ENCODE results near the gene GBP1.
"Not testable (repeated sequence)": the region's sequence is repeated elsewhere in the genome, so short reads cannot be mapped to it uniquely, and the experiment has no call there.

GBP1 gene, protein sequence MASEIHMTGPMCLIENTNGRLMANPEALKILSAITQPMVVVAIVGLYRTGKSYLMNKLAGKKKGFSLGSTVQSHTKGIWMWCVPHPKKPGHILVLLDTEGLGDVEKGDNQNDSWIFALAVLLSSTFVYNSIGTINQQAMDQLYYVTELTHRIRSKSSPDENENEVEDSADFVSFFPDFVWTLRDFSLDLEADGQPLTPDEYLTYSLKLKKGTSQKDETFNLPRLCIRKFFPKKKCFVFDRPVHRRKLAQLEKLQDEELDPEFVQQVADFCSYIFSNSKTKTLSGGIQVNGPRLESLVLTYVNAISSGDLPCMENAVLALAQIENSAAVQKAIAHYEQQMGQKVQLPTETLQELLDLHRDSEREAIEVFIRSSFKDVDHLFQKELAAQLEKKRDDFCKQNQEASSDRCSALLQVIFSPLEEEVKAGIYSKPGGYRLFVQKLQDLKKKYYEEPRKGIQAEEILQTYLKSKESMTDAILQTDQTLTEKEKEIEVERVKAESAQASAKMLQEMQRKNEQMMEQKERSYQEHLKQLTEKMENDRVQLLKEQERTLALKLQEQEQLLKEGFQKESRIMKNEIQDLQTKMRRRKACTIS

DNA sequence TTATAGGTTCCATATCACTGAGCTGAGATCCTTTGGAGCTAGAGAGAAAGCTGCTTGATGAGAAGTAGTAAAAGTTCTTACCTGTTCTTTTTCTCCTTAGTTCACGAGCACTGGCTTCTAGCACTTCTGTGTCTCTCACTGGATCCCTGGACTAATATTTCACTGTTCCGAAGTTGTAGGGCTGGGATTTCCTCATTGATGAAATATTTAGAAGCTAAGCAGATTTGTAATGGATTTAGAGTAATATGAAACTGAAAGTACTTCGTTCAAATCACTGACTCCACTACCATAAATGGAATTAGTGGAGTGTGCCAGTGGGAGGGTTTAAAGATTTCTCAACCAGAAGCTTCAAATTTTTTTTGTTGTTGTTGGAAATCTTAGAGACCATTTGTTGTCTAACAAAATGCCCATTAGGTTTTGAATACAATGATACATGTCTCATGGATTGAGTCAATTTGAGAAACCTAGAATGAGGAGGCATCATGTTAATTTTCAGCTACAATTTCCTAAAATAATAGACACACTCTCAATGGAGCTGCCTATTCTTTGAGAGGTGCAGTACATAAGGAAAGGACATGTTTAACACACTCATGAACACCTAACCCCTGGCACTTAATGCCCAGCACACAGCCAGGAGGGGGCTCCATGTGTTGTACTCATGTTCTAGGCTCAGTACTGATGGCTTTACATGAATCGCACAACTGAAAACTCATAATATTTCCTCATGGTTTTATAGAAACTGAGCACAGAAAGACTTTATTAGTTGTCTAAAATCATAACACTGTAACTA lies at the start of gene GBP1:
GBP1 (minus strand) TSS at position 130 of the 790 bp plus-strand sequence. CDS start 1,974 bp downstream, outside the sequence.
- peak; percentile 86 for DNase-seq (ENCODE audit: low read depth)

DNA sequence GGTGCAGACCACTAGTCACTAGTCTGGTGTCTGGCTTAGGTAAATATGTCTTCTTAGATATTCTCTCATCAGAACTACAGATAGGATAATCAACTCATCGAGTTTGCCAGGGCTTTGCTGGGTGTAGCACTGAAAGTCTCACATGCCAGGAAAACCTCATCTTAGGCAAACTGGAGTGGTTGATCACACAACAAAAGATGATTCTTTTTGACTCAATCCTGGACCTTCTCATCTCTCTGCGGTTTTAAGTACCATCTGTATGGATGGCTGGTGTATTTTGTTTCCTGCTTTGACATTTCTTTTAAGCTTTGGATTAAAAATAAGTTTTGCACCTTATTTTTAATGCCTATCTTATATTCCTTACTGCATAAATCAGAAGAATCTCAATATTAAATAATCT lies 49.7 kb upstream of the GBP1 start:
- DNase-seq (ENCODE audit: low read depth): no peak

DNA sequence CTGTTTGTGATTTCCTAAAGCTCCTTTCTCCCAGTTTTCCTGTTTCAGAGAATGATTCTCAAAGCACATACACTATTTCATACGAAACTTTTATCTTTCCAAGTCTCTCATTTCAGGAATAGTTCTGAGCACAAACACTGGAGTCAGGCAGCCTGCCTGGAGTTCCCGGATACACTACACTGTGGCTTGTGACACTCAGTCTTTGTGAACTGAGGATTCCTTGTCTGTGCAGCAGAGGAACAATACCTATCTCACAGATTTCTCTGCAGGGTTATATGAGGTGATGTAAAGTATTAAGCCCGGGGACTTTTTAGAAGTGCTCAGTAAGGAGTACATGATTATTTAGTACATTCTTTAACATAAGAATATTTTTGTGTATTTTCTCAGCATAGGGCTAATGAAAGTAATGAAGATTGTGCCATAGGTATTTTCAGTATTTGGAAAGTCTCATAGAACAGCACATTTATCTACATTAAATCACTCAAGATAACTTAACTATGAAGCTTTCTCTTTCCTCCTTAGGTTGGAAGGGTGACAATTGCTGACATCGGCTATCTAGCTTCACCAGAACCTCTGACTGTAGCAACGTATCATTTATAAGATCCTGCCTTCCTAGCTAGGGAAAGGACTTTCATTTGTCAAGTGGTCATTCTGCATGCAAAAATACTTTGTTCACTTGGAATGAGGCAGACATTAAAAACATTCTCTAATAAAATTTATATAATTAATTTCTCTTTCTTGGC lies 48.0 kb upstream of the GBP1 start:
- DNase-seq (ENCODE audit: low read depth): no peak

DNA sequence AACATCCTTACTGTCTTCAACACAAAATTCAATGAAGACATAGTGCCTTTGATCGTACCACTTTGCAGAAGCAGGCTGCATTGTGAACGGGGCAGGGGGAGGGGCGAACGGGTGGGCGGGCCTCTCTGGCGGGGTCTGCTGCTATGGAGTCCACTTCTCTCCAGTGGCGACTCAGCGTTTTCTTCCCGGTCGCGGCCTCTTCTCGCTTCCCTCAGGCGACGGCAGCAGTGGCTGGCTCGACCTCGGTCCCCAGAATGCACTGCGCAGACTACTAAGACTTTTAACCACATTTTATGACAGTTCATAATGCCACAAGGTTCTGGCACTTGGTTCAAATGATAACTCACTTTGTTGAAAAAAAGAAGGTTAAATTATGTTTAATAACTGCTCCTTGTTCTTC lies 39.7 kb upstream of the GBP1 start:
- no peak for DNase-seq (ENCODE audit: low read depth)

DNA sequence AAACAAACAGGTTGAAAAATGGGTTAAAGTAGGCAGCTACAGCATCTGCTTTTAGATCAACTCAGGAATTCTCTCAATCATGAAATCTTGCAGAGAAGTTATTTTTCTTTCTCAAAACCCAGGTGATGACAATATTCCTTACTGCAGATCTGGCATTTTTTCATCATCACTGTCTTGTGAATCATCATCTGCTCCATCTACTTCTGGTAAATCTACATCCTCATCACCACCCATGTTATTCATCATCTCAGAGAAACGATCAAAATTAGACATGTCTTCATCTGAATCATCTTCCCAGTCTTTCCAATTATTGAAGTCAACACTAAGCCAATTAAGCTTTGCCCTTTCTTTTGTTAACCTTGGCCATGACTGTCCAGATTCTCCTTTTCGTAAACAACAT lies 39.1 kb upstream of the GBP1 start:
- DNase-seq (ENCODE audit: low read depth): no peak

DNA sequence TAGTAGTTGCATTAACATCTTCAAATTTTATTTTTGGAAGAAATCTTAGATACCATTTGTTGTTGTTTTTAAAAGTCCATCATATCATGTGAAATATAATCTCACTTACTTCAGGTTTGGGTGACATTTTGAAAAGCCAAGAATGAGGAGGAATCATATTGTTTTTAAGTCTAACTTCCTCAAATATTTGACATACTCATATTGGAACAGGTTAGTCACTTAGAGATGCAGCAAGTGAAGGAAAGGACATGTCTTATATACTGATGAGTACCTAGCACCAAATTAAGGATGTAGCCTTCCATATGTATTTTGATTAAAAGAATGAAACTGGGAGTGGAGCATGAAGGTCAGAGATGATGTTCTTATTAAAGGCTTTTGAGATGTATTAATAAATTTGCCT lies 37.0 kb upstream of the GBP1 start:
- DNase-seq (ENCODE audit: low read depth): no peak

DNA sequence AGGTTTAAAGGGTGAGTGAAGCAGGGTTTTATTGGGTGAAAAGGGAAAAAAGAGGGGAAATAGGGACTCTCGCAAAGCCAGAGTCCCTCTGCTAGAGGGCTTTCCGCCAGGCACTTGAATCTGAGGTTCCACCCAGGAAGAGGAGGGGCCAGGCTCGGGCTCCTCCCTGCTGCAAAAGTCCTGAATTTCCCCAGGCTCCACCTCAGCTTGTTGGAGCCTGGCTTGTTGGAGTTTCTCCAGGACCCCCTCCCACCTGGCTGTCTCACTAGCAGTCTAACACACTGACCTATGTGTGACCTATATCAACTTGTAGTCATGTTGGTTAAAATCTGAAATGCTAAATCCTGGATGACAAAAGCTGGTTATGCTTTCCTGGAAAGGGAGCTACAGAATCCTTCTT lies 35.4 kb upstream of the GBP1 start:
- DNase-seq (ENCODE audit: low read depth): no peak

DNA sequence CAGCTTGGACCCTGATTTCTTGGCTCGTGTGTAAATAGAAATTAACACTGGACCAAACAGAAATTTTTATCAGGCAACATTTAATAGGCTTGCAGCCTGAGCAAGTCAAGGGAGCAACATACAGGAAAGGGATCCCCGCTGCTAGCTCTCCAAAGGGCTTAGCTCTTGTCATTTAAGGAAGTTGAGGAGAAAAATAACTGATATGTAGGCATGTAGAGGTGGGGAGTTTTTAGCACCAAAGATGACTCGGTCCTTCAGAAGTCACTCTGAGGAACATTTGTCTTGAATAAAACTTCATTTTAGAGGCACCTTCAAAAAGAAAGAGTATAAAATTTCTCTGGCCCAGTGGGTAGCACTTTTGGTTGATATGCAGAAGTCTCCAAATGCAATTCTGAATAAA lies 33.8 kb upstream of the GBP1 start:
- DNase-seq (ENCODE audit: low read depth): no peak

DNA sequence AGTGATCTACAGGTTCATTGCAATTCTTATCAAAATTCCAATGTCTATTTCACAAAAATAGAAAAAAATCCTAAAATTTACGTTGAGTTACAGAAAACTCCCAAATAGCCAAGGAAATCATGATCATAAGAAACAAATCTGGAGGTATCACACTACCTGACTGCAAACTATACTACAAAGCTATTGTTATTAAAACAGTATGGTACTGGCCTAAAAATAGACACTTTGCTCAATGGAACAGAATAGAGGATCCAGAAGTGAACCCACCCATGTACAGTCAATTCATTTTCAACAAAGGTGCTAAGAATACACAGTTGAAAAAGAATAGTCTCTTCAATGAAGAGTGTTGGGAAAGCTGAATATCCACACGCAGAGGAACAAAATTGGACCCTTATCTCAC lies 30.7 kb upstream of the GBP1 start:
- DNase-seq (ENCODE audit: low read depth): no peak

DNA sequence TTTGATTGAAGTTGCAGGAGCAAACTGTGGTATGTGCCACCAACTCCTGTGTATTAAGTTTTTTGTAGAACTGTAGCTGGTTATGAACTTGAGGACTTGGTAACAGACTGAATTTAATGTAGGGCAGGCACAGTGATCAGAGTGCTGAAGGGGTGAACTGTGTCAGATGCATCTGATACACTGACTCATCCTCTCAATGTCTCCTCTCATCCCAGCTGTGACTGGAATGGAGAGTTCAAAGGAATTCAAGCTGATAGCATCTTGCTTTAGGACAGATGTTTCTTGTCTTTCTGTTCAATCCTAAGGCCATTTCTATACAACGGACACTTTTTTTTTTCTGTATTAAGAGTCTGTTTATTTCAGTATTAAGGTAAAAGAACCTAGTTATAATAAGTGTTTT lies 25.0 kb upstream of the GBP1 start:
- DNase-seq (ENCODE audit: low read depth): no peak

DNA sequence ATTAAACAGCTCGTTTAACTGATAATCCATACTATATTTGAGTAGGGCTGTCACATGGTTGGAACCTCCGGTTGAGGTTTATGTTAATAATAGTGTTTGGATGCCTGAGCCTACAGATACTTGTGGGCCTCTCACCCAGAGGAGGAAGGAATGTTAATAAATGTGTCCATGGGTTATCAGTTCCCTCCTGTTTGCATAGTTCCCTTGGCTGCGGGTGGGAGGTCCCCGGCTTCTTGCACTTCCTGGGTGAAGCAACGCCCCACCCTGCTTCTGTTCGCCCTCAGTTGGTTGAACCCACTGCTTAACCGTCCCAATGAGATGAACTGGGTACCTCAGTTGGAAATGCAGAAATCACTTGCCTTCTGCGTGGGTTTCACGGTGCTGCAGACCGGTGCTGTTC lies 23.6 kb upstream of the GBP1 start:
- DNase-seq (ENCODE audit: low read depth): no peak

DNA sequence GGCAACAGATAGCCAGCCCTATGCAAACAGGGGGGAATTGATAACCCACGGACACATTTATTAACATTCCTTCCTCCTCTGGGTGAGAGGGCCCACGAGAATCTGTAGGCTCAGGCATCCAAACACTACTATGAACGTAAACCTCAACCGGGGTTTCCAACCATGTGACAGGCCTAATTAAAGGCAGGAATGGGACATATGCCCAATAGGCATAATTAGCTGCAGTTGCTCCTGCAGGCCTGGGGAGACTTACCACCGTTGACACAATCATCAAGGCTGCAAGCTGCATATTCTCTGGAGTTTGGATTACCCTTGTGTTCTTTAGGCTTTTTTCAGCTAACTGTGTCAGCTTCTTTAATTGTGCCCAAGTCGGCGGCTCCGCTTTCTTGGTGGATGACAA lies 22.2 kb upstream of the GBP1 start:
- DNase-seq (ENCODE audit: low read depth): no peak

DNA sequence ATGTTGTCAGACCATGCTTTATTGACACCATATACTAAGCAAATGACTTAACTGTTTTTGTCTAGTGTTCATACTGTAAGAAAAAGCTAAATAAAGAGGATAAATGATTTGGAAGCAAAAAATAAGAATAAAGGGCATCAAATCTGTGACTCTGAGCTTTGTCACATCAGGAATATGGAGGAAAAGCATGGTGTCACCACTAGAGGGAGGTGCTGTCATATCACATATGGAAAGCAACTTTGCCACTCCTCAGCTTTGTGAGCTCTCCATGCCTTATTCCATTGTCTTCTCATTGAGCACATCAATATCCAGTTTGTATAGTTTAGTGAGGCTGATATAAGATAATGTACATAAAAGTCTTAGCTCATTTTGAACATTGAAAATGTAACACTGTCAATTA lies 20.8 kb upstream of the GBP1 start:
- peak; percentile 37 for DNase-seq (ENCODE audit: low read depth)

DNA sequence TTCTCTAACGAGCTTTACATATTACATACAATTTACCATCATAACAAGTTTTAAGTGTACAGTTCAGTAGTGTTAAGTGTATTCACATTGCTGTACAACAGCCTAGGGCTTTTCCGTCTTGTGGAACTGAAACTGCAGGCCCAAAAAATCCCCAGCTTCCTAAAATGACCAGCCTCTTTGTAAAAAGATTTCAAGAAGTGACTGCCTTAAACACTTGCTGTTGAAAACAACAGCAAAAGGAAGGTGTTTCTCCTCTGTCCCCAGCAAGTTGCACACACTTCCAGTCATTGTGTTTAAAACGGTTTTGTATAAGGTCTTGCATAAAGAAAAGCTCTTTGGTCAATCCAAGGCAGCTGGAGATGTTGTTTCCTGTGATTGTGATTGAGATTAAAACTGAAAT lies 16.0 kb upstream of the GBP1 start:
- no peak for DNase-seq (ENCODE audit: low read depth)

DNA sequence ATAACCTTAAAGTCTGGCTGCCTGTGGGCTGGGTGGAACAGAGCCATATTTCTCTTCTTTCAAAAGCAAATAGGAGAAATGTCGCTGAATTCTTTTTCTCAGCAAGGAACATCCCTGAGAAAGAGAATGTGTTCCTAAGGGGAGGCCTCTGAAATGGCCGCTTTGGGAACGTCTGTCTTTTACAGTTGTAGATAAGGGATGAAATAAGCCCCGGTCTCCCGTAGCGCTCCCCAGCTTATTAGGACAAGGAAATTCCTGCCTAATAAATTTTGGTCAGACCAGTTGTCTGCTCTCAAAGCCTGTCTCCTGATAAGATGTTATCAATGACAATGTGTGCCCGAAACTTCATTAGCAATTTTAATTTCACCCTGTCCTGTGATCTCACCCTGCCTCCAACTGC lies 15.1 kb upstream of the GBP1 start:
- not testable (repeated sequence) for DNase-seq (ENCODE audit: low read depth)

DNA sequence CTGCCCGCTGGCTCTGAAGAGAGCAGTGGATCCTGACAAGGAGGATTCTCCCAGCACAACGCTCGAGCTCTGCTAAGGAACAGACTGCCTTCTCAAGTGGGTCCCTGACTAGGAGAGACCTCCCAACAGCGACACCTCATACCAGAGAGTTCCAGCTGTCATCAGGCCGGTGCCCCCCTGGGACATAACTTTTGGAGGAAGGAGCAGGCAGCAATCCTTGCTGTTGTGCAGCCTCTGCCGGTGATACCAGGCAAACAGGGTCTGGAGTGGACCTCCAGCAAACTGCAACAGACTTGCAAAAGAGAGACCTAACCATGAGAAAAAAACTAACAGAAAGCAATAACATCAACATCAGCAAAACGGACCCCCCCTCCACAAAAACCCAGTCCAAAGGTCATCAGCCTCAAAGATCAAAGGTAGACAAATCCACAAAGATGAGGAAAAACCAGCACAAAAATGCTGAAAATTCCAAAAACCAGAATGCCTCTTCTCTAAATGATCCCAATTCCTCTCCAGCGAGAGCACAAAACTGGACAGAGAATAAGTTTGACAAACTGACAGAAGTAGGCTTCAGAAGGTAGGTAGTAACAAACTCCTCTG lies 7.6 kb upstream of the GBP1 start:
- not testable (repeated sequence) for DNase-seq (ENCODE audit: low read depth)

DNA sequence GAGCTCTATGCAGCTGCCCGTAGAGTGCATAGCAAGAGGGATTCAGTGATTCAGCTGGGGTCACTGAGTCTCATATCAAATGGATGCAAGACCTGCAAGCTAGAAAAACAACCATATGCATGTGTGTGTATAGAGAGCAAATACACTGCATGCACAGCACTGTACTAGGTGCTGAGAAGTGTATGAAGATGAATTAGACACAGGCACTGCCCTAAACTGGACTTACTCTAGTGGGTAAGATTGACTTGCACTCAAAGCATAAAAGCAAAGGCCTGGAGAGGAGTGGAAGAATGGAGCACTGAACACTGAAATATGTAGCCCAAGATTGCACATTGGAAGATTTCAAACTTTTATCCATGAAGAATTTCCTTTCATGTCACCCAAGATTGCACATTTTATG lies 5.5 kb upstream of the GBP1 start:
- no peak for DNase-seq (ENCODE audit: low read depth)

DNA sequence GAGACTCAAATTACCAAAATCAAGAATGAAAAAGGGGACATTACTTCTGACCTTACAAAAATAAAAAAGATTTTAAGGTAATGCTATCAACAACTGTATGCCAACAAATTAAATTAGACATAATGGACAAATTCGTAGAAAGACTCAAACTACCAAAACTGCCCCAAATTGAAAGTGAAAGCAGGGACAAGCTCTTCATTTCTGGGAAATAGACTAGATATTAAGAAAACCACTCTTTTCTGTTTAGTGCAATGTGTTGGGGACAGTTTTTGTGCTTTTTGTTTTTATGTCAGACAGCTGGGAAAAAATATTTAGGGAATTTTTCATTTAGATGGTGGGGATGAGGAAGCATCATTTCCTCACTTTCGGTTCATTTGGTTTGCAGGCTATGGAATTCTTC lies 4.9 kb upstream of the GBP1 start:
- no peak for DNase-seq (ENCODE audit: low read depth)

DNA sequence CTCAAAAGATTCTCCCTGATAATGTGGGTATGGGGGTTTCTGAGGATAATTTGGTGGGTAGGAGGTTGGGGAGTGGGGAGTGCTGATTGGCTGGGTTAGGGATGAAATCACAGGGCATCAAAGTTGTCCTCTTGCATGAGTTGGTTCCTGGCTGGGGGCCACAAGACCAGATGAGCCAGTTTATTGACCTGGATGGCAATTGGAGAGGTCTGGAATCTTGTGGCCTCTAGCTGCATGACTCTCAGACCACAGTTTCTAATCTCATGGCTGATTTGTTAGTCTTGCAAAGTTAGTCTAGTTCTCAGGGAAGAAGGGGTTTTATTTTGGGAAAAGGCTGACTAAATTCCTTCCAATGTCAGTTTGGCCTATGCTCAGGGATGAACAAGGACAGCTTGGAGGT lies 3.3 kb upstream of the GBP1 start:
- DNase-seq (ENCODE audit: low read depth): peak; percentile 61

DNA sequence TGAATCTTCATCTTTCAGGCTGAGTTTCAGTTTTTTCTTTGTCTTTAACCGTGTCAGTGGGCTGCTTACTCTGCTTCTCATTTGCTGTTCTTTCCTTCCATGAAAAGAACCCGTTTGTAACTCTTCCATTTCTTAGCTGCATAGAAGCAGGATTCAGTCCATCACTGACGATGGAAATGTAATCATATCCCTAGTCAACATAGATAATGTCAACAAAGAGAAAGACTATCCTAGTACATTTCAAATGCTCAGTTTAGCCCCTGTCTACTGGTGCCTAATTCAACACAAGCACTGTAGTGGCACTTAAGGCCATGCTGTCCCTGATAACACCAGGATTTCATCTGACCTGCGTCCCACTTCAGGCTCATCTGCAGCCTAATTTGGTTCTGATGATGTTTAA lies 376 bp downstream of the GBP1 start:
- DNase-seq (ENCODE audit: low read depth): no peak

DNA sequence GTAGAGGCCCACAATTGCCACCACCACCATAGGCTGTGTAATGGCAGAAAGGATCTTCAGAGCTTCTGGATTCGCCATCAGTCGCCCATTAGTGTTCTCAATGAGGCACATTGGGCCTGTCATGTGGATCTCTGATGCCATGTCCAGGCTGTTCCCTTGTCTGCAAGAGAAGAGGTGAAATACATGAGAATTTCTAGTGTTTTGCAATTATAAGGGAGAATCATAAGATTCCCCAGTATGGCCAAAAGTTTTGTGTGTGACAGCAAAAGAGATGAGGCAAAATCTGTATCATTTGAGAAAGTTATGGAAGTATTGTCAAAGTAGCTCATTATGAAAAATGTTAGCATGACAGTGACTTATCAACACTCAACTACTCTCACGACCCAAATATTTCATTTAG lies 1.9 kb downstream of the GBP1 start:
- no peak for DNase-seq (ENCODE audit: low read depth)

DNA sequence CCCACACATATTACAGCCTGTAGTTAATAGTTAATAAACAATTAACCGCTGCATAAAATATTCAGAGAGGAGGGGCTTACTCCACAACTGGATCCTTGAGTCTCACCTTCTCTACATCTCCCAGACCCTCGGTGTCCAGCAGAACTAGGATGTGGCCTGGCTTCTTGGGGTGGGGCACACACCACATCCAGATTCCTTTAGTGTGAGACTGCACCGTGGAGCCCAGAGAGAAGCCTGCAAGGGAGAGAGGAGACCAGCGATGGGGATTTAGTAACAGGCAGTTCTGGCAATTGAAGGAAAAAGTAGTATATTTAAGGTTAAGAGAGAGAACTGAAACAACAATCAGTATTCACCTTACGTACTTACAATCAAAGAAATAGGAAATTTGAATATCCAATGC lies 4.9 kb downstream of the GBP1 start:
- no peak for DNase-seq (ENCODE audit: low read depth)

Data from stromal cell of bone marrow (primary cell).